H9 (cell line): ENCODE measurements around the gene MAEA. TPM values are rescaled to one million over a fixed set of nuclear protein-coding genes. Genes with fewer than 3 reads are reported as not detected.

Experiments used
- DNase-seq: peaks from one replicate; pipeline ENCODE4 v3.0.0-alpha.2; 2017
- H2AFZ ChIP-seq: one replicate; pipeline ENCODE4 v1.6.1; 2013; ENCODE audit warnings: mild to moderate bottlenecking, low read length, control low read depth, moderate library complexity
- H2AK5ac ChIP-seq: 2 replicates; pipeline ENCODE4 v1.6.1; 2013; ENCODE audit warnings: low read length, control low read depth, mixed read lengths; ENCODE audit not compliant: insufficient read length
- H2BK120ac ChIP-seq: one replicate; pipeline ENCODE4 v1.6.1; 2013; ENCODE audit warnings: low read depth, mild to moderate bottlenecking, low read length, control low read depth, inconsistent platforms; ENCODE audit not compliant: poor library complexity, severe bottlenecking
- H2BK12ac ChIP-seq: 2 replicates; pipeline ENCODE4 v1.6.1; 2013; ENCODE audit warnings: low read length, control low read depth, mixed read lengths, low read depth; ENCODE audit not compliant: insufficient read length
- H2BK15ac ChIP-seq: 2 replicates; pipeline ENCODE4 v1.6.1; 2013; ENCODE audit warnings: low read depth, low read length, control low read depth
- H2BK20ac ChIP-seq: one replicate; pipeline ENCODE4 v1.6.1; 2013; ENCODE audit warnings: low read depth, mild to moderate bottlenecking, low read length, control low read depth, inconsistent platforms; ENCODE audit not compliant: poor library complexity, severe bottlenecking
- H2BK5ac ChIP-seq: 2 replicates; pipeline ENCODE4 v1.6.1; 2013; ENCODE audit warnings: low read length, control low read depth, mixed read lengths; ENCODE audit not compliant: insufficient read length
- H3K14ac ChIP-seq: 2 replicates; pipeline ENCODE4 v1.6.1; 2013; ENCODE audit warnings: low read length, control low read depth; ENCODE audit not compliant: insufficient read depth
- H3K18ac ChIP-seq: 2 replicates; pipeline ENCODE4 v1.6.1; 2013; ENCODE audit warnings: low read depth, mild to moderate bottlenecking, mixed read lengths, low read length, control low read depth; ENCODE audit not compliant: insufficient read length
- H3K23ac ChIP-seq: 2 replicates; pipeline ENCODE4 v1.6.1; 2013; ENCODE audit warnings: low read length, control low read depth, mixed read lengths, low read depth; ENCODE audit not compliant: insufficient read length
- H3K23me2 ChIP-seq: 2 replicates; pipeline ENCODE4 v1.6.1; 2013; ENCODE audit warnings: low read depth, mild to moderate bottlenecking, mixed read lengths, low read length, control low read depth; ENCODE audit not compliant: insufficient read length, poor library complexity, severe bottlenecking
- H3K27ac ChIP-seq: 2 replicates; pipeline ENCODE4 v1.5.1; 2013; ENCODE audit warnings: low read length, control low read depth, mixed read lengths, low read depth; ENCODE audit not compliant: insufficient read length
- H3K27me3 ChIP-seq: 2 replicates; pipeline ENCODE4 v1.6.1; 2013; ENCODE audit warnings: low read length, control low read depth, inconsistent platforms; ENCODE audit not compliant: insufficient read depth
- H3K4ac ChIP-seq: 2 replicates; pipeline ENCODE4 v1.6.1; 2013; ENCODE audit warnings: low read depth, mild to moderate bottlenecking, control low read depth, inconsistent platforms, low read length, moderate library complexity
- H3K4me1 ChIP-seq: 2 replicates; pipeline ENCODE4 v1.6.1; 2013; ENCODE audit warnings: low read length, control low read depth, inconsistent platforms; ENCODE audit not compliant: insufficient read depth
- H3K4me2 ChIP-seq: 2 replicates; pipeline ENCODE4 v1.6.1; 2013; ENCODE audit warnings: low read length, control low read depth, mixed read lengths; ENCODE audit not compliant: insufficient read length, insufficient read depth
- H3K56ac ChIP-seq: 2 replicates; pipeline ENCODE4 v1.6.1; 2013; ENCODE audit warnings: low read depth, mild to moderate bottlenecking, mixed read lengths, low read length, control low read depth; ENCODE audit not compliant: insufficient read length
- H3K79me1 ChIP-seq: 2 replicates; pipeline ENCODE4 v1.6.1; 2013; ENCODE audit warnings: low read depth, mild to moderate bottlenecking, moderate library complexity, low read length, control low read depth, inconsistent platforms; ENCODE audit not compliant: insufficient read depth, poor library complexity, severe bottlenecking
- H3K79me2 ChIP-seq: 2 replicates; pipeline ENCODE4 v1.6.1; 2013; ENCODE audit warnings: low read length, control low read depth, inconsistent platforms; ENCODE audit not compliant: insufficient read depth
- H3K9ac ChIP-seq: 2 replicates; pipeline ENCODE4 v1.6.1; 2013; ENCODE audit warnings: low read length, control low read depth, mixed read lengths; ENCODE audit not compliant: insufficient read length; ENCODE audit errors: extremely low read depth
- H3K9me3 ChIP-seq: one replicate; pipeline ENCODE4 v1.6.1; 2013; ENCODE audit warnings: low read depth, low read length, inconsistent platforms; ENCODE audit not compliant: control insufficient read depth
- H3T11ph ChIP-seq: one replicate; pipeline ENCODE4 v1.6.1; 2013; ENCODE audit warnings: mild to moderate bottlenecking, low read length, control low read depth, inconsistent platforms
- H4K20me1 ChIP-seq: one replicate; pipeline ENCODE4 v1.6.1; 2013; ENCODE audit not compliant: control insufficient read depth, insufficient read length, insufficient read depth
- H4K5ac ChIP-seq: 2 replicates; pipeline ENCODE4 v1.6.1; 2013; ENCODE audit warnings: low read depth, mild to moderate bottlenecking, mixed read lengths, low read length, control low read depth; ENCODE audit not compliant: insufficient read length
- H4K8ac ChIP-seq: replicated peaks from 2 replicates; pipeline ENCODE4 v1.6.1; 2013; ENCODE audit warnings: low read length, control low read depth, mixed read lengths, low read depth; ENCODE audit not compliant: insufficient read length
- H4K91ac ChIP-seq: 2 replicates; pipeline ENCODE4 v1.6.1; 2013; ENCODE audit warnings: low read depth, mild to moderate bottlenecking, moderate library complexity, mixed read lengths, low read length, control low read depth; ENCODE audit not compliant: insufficient read length
- H3K27ac Mint-ChIP-seq, 3 experiments: 2 replicates in 2 of 3; 3 replicates in 1 of 3; pipeline ENCODE4 v1.8.0; 2020 to 2021; ENCODE audit warnings: mixed read lengths in 3 of 3, mild to moderate bottlenecking in 1 of 3, moderate library complexity in 1 of 3
- H3K27me3 Mint-ChIP-seq: 2 replicates; pipeline ENCODE4 v1.8.0; 2021; ENCODE audit warnings: low read depth, mild to moderate bottlenecking, moderate library complexity, mixed read lengths
- H3K36me3 Mint-ChIP-seq, 3 experiments: 2 replicates in 2 of 3; 3 replicates in 1 of 3; pipeline ENCODE4 v1.8.0; 2020 to 2021; ENCODE audit warnings: low read depth in 3 of 3, mixed read lengths in 3 of 3; ENCODE audit not compliant: insufficient read depth in 1 of 3
- H3K4me1 Mint-ChIP-seq, 2 experiments: 2 replicates each; pipeline ENCODE4 v1.8.0; 2020; ENCODE audit warnings: mixed read lengths in 2 of 2
- H3K4me3 Mint-ChIP-seq, 2 experiments: 2 replicates in 1 of 2; 3 replicates in 1 of 2; pipeline ENCODE4 v1.8.0; 2020 to 2021; ENCODE audit warnings: mild to moderate bottlenecking in 2 of 2, mixed read lengths in 2 of 2, moderate library complexity in 1 of 2
- H3K9me3 Mint-ChIP-seq, 2 experiments: 2 replicates in 1 of 2; 3 replicates in 1 of 2; pipeline ENCODE4 v1.8.0; 2020; ENCODE audit warnings: mild to moderate bottlenecking in 2 of 2, mixed read lengths in 2 of 2, moderate library complexity in 1 of 2
- CTCF ChIP-seq: fragments of 200-600 bp; sonication (generic); conservative IDR thresholded peaks from 3 replicates; pipeline ENCODE4 v1.8.0; 2021; ENCODE audit warnings: antibody characterized with exemption, mild to moderate bottlenecking
- WGBS: extraction: QIAGEN DNeasy Blood & Tissue Kit; methylation state at CpG from one replicate; pipeline ENCODE4 v1.1.7; 2013; ENCODE audit warnings: missing lambda C conversion rate, low lambda C conversion rate, mixed read lengths; ENCODE audit not compliant: insufficient read length; ENCODE audit errors: extremely low coverage; 5-methylcytosine and 5-hydroxymethylcytosine counted together
- total RNA-seq: library from RNA; stranded (reverse); gene quantifications from 2 replicates; pipeline ENCODE4 v1.2.1, GENCODE V29; 2021

MAEA gene
- total RNA-seq, 1 experiment from 2014 or later = 85.6 TPM

GRCh38 chr4:1246901-1247863, 42.5 kb upstream of the MAEA start:
- no CpG with 5 or more reads among the region's 48 CpGs for WGBS
- Histone ChIP-seq H3T11ph (no peak overlapping the region), H3K9me3 (peaks cover 15% of the 10 kb centered on the region), H3K14ac (no peak overlapping the region; the same call in 1 of the 2 replicates), H2BK15ac (no peak overlapping the region), H3K23me2 (peaks cover 7% of the 10 kb centered on the region), H3K4ac (no peak overlapping the region), H3K18ac (no peak overlapping the region), H3K4me1 (no peaks in the 10 kb centered on the region), H2AK5ac (no peak overlapping the region), H3K27me3 (no peaks in the 10 kb centered on the region), H2AFZ (no peak overlapping the region), H2BK12ac (no peak overlapping the region), H3K56ac (no peak overlapping the region), H4K20me1 (peaks cover 5% of the 10 kb centered on the region), H2BK5ac (no peak overlapping the region), H2BK20ac (no peak overlapping the region), H3K9ac (peak overlapping the region; percentile 20), H4K5ac (no peak overlapping the region), H3K23ac (no peak overlapping the region), H4K8ac (no peak overlapping the region), H2BK120ac (no peak overlapping the region), H3K4me2 (peak overlapping the region; percentile 46), H4K91ac (no peak overlapping the region), H3K79me2 (peaks cover 48% of the 10 kb centered on the region; the same call in 1 of the 2 replicates), H3K79me1 (peaks cover 4% of the 10 kb centered on the region), H3K27ac (no peak overlapping the region)
- Mint-ChIP-seq H3K4me1 (peaks cover 7 to 11% of the 10 kb centered on the region in 2 experiments; a peak in 3 of 4 replicates), H3K36me3 (peaks cover 24% of the 10 kb centered on the region in 3 experiments), H3K27ac (peak overlapping the region in 1 of 3 experiments; percentile 74; a peak in 1 of 7 replicates), H3K4me3 (peak overlapping the region; percentile 69 to 83), H3K9me3 (peaks cover 21 to 25% of the 10 kb centered on the region in 2 experiments), H3K27me3 (peaks cover 12% of the 10 kb centered on the region)
- peak; percentile 27 for DNase-seq
- no peak for TF ChIP-seq CTCF
